GM12878 (cell line): ENCODE data around the gene COL1A1. TPM values are rescaled to one million over a fixed set of nuclear protein-coding genes. Genes with fewer than 3 reads are reported as not detected.
A peak's percentile ranks its signal among the peaks of the same experiment; 100 is the strongest.

Experiments
- ATAC-seq: fragments of 200-7000 bp; cut with Tn5 transposase; 3 replicates; pipeline ENCODE4 v1.9.1; 2020; ENCODE audit warnings: mild to moderate bottlenecking, moderate library complexity
- BruUV-seq: library from RNA; stranded (reverse); fragments of 400-500 nt; replicated peaks from 2 replicates; lab custom pipeline; 2021; lab: Mats Ljungman, UMichigan
- CTCF ChIA-PET: fragments of 300-600 bp; sonication (Branson Sonifier 250); formaldehyde crosslinking; extraction: SDS; loops from one replicate; lab custom pipeline; 2021; ENCODE audit warnings: inconsistent platforms; lab: Yijun Ruan, JAX
- POLR2A ChIA-PET: fragments of 350-600 bp; formaldehyde crosslinking; extraction: SDS; loops from one replicate; lab custom pipeline; 2021; ENCODE audit warnings: inconsistent platforms; lab: Charles Lee
- RAD21 ChIA-PET: fragments of 300-600 bp; sonication (Branson Sonifier 250); formaldehyde crosslinking; loops from one replicate; lab custom pipeline; 2023; ENCODE audit warnings: antibody characterized with exemption; ENCODE audit not compliant: unreplicated experiment; lab: Charles Lee
- SMC1A ChIA-PET: fragments of 300-600 bp; sonication (Branson Sonifier 250); formaldehyde crosslinking; loops from one replicate; lab custom pipeline; 2023; ENCODE audit not compliant: unreplicated experiment, uncharacterized antibody; lab: Charles Lee
- DNase-seq: peaks from one replicate; pipeline ENCODE4 v3.0.0-alpha.2; 2011; ENCODE audit warnings: low read depth, low spot score
- FAIRE-seq: peaks from 3 replicates; lab custom pipeline; 2011; peaks lifted over from hg19 to GRCh38; lab: Jason Lieb, UNC
- H2AFZ ChIP-seq: 2 replicates; pipeline ENCODE4 v1.6.0; 2011; ENCODE audit warnings: low read depth, low read length, control low read depth; ENCODE audit not compliant: control insufficient read depth
- H3K27ac ChIP-seq: 2 replicates; pipeline ENCODE4 v1.5.1; 2011; ENCODE audit warnings: control low read depth; ENCODE audit not compliant: control insufficient read depth, insufficient read depth
- H3K27me3 ChIP-seq, 2 experiments: replicated peaks in 1 of 2; 2 replicates each; pipeline versions ENCODE4 v1.6.0 to v1.6.1; 2011; ENCODE audit warnings: low read length in 1 of 2; ENCODE audit not compliant: control insufficient read depth in 2 of 2, insufficient read depth in 2 of 2
- H3K36me3 ChIP-seq, 2 experiments: 2 replicates each; pipeline ENCODE4 v1.5.1; 2011; ENCODE audit warnings: low read length in 1 of 2; ENCODE audit not compliant: control insufficient read depth in 2 of 2, insufficient read depth in 2 of 2
- H3K4me1 ChIP-seq: 2 replicates; pipeline ENCODE4 v1.6.1; 2011; ENCODE audit warnings: mild to moderate bottlenecking, low read length, moderate library complexity, mixed read lengths; ENCODE audit not compliant: control insufficient read depth, insufficient read depth
- H3K4me2 ChIP-seq: 2 replicates; pipeline ENCODE4 v1.6.0; 2011; ENCODE audit warnings: control low read depth; ENCODE audit not compliant: control insufficient read depth, insufficient read depth
- H3K4me3 ChIP-seq: fragments of 200-600 bp; sonication (generic); 2 replicates; pipeline ENCODE4 v1.5.1; 2016
- H3K79me2 ChIP-seq: 2 replicates; pipeline ENCODE4 v1.6.0; 2011; ENCODE audit warnings: low read length; ENCODE audit not compliant: control insufficient read depth, insufficient read depth
- H3K9ac ChIP-seq: 2 replicates; pipeline ENCODE4 v1.8.0; 2011; ENCODE audit warnings: low read length, control low read depth, mixed read lengths; ENCODE audit not compliant: control insufficient read depth, insufficient read depth
- H3K9me3 ChIP-seq: replicated peaks from 3 replicates; pipeline ENCODE4 v1.5.1; 2011; ENCODE audit warnings: mild to moderate bottlenecking, low read length; ENCODE audit not compliant: control insufficient read depth, insufficient read depth
- H4K20me1 ChIP-seq: 2 replicates; pipeline ENCODE4 v1.6.0; 2011; ENCODE audit not compliant: control insufficient read depth, insufficient read depth
- ATF2 ChIP-seq: IDR thresholded peaks from 2 replicates; pipeline ENCODE4 v1.6.1; 2012; ENCODE audit warnings: low read length, inconsistent platforms
- ATF7 ChIP-seq: fragments of 450-650 bp; IDR thresholded peaks from 2 replicates; pipeline ENCODE4 v1.6.1; 2016; ENCODE audit warnings: low read depth, mild to moderate bottlenecking
- HDAC2 ChIP-seq: fragments of 200-600 bp; sonication (generic); IDR thresholded peaks from 2 replicates; pipeline ENCODE4 v1.6.1; 2017
- IKZF1 ChIP-seq: fragments of 450-650 bp; conservative IDR thresholded peaks from 2 replicates; pipeline ENCODE4 v1.6.1; 2017; ENCODE audit warnings: antibody characterized with exemption, mild to moderate bottlenecking
- KDM1A ChIP-seq: fragments of 200-600 bp; sonication (generic); IDR thresholded peaks from 2 replicates; pipeline ENCODE4 v1.6.1; 2016; ENCODE audit warnings: borderline replicate concordance
- MAX ChIP-seq: IDR thresholded peaks from 2 replicates; pipeline ENCODE4 v1.6.1; 2012; ENCODE audit warnings: low read depth, low read length, improper control_type of control experiment
- PAX5 ChIP-seq: IDR thresholded peaks from 2 replicates; pipeline ENCODE4 v1.6.1; 2011; ENCODE audit warnings: low read depth, low read length, borderline replicate concordance
- PML ChIP-seq: IDR thresholded peaks from 2 replicates; pipeline ENCODE4 v1.6.1; 2012; ENCODE audit warnings: low read length, inconsistent platforms
- RAD21 ChIP-seq: IDR thresholded peaks from 2 replicates; pipeline ENCODE4 v1.6.1; 2011; ENCODE audit warnings: mild to moderate bottlenecking, low read depth, low read length, moderate library complexity; ENCODE audit not compliant: insufficient read depth
- SIN3A ChIP-seq: IDR thresholded peaks from 2 replicates; pipeline ENCODE4 v1.6.1; 2012; ENCODE audit warnings: low read depth, low read length, improper control_type of control experiment
- SMC3 ChIP-seq: IDR thresholded peaks from 2 replicates; pipeline ENCODE4 v1.6.1; 2011; ENCODE audit warnings: low read length, improper control_type of control experiment, borderline replicate concordance
- TBL1XR1 ChIP-seq: IDR thresholded peaks from 2 replicates; pipeline ENCODE4 v1.6.1; 2012; ENCODE audit warnings: low read depth, low read length, improper control_type of control experiment
- TCF12 ChIP-seq: IDR thresholded peaks from 2 replicates; pipeline ENCODE4 v1.6.1; 2011; ENCODE audit warnings: low read depth, mild to moderate bottlenecking, low read length
- YBX1 ChIP-seq: fragments of 450-650 bp; IDR thresholded peaks from 2 replicates; pipeline ENCODE4 v1.6.1; 2016; ENCODE audit warnings: antibody characterized with exemption
- YY1 ChIP-seq: IDR thresholded peaks from 2 replicates; pipeline ENCODE4 v1.6.1; 2011; ENCODE audit warnings: low read depth, mild to moderate bottlenecking, low read length
- ZSCAN29 ChIP-seq: fragments of 450-650 bp; IDR thresholded peaks from 2 replicates; pipeline ENCODE4 v1.6.1; 2017; ENCODE audit warnings: mild to moderate bottlenecking, moderate library complexity
- WGBS: methylation state at CpG from one replicate; pipeline ENCODE4 v1.1.6; 2016; ENCODE audit warnings: low lambda C conversion rate; ENCODE audit not compliant: insufficient replicate concordance, insufficient coverage; ENCODE audit errors: missing lambda C conversion rate; 5-methylcytosine and 5-hydroxymethylcytosine counted together
- in situ Hi-C: fragments of 300-500 bp; cut with MboI; formaldehyde crosslinking; loops from 9 replicates; pipeline ENCODE4 v1.14.3; 2018; ENCODE audit warnings: mixed read lengths
- intact Hi-C: fragments of 100-400 bp; cut with micrococcal nuclease; formaldehyde crosslinking; loops from one replicate; pipeline ENCODE4 v1.14.2; 2022; ENCODE audit not compliant: unreplicated experiment
- polyA plus RNA-seq, 11 experiments: library from polyadenylated mRNA; depleted of rRNA in 4 of 11; unstranded in 6 of 11; stranded (reverse) in 5 of 11; fragments of >200 nt; fragmentation: Nextera tagmentation in 4 of 11; fragmentation: Illumina TruSeq in 1 of 11; extraction: Ambion mirVana in 4 of 11; extraction: Trizol in 1 of 11; gene quantifications; 1 replicate in 1 of 11; 2 replicates in 10 of 11; pipeline versions ENCODE4 v1.2.1 to v1.2.3, GENCODE V29; 2011 to 2016; ENCODE audit warnings: inconsistent platforms in 2 of 11, missing spikeins in 2 of 11, low read depth in 1 of 11
- total RNA-seq, 4 experiments: library from RNA; depleted of rRNA in 3 of 4; stranded (reverse); fragments of >200 nt in 3 of 4; fragmentation: Illumina TruSeq in 1 of 4; extraction: Trizol in 1 of 4; gene quantifications; 2 replicates each; pipeline versions ENCODE4 v1.2.1 to v1.2.3, GENCODE V29; 2013 to 2021
- TF ChIP-seq, protein P1 (sequence below): IDR thresholded peaks from 2 replicates; pipeline ENCODE4 v1.6.1; 2012; ENCODE audit warnings: improper control_type of control experiment, low read depth, low read length; ENCODE audit not compliant: insufficient replicate concordance

COL1A1 gene
- total and polyA plus RNA-seq, 10 of the 15 experiments (the other 5 are each of a cell fraction or from before 2014, with no cell fraction given), result 0.18 to 7.7 (median 2.3) TPM

- H3K4me3 ChIP-seq, result no peak overlapping the region
- no peak for DNase-seq
- no peaks in the 10 kb centered on the region for H4K20me1 ChIP-seq
- FAIRE-seq, result no peak
- in situ Hi-C loops, result no loop called here
- ChIA-PET CTCF (interaction anchor here (0.7 to 17.0 kb wide), 19 partner anchors 9 to 220 kb away, joined by 3 to 514 read pairs (median 4); partner anchors contain the start of gene TMEM92), SMC1A (interaction anchor here (0.6 to 2.6 kb wide), 11 partner anchors 8 to 180 kb away, joined by 3 to 17 read pairs (median 3); no protein-coding TSS in a partner anchor), POLR2A (no interaction called here), RAD21 (interaction anchor here (0.7 to 2.4 kb wide), 8 partner anchors 9 to 114 kb away, joined by 3 to 16 read pairs (median 4); no protein-coding TSS in a partner anchor)
- H3K4me2 ChIP-seq, result no peak overlapping the region
- peak; percentile 96 for ATAC-seq
- no peaks in the 10 kb centered on the region for H3K79me2 ChIP-seq
- peak overlapping the region; percentile 39 for H2AFZ ChIP-seq
- no peak overlapping the region for H3K9ac ChIP-seq
- no peaks in the 10 kb centered on the region; a peak in 1 of 4 replicates for H3K36me3 ChIP-seq
- 18% methylated on average over 22 of the region's 22 CpGs for WGBS
- intact Hi-C loops, result no loop called here
- no peaks in the 10 kb centered on the region for H3K27me3 ChIP-seq
- no peaks in the 10 kb centered on the region for H3K9me3 ChIP-seq
- H3K27ac ChIP-seq, result no peak overlapping the region
- no TSS peak for BruUV-seq
- peaks cover 4% of the 10 kb centered on the region for H3K4me1 ChIP-seq
- TF ChIP-seq, protein P1, sequence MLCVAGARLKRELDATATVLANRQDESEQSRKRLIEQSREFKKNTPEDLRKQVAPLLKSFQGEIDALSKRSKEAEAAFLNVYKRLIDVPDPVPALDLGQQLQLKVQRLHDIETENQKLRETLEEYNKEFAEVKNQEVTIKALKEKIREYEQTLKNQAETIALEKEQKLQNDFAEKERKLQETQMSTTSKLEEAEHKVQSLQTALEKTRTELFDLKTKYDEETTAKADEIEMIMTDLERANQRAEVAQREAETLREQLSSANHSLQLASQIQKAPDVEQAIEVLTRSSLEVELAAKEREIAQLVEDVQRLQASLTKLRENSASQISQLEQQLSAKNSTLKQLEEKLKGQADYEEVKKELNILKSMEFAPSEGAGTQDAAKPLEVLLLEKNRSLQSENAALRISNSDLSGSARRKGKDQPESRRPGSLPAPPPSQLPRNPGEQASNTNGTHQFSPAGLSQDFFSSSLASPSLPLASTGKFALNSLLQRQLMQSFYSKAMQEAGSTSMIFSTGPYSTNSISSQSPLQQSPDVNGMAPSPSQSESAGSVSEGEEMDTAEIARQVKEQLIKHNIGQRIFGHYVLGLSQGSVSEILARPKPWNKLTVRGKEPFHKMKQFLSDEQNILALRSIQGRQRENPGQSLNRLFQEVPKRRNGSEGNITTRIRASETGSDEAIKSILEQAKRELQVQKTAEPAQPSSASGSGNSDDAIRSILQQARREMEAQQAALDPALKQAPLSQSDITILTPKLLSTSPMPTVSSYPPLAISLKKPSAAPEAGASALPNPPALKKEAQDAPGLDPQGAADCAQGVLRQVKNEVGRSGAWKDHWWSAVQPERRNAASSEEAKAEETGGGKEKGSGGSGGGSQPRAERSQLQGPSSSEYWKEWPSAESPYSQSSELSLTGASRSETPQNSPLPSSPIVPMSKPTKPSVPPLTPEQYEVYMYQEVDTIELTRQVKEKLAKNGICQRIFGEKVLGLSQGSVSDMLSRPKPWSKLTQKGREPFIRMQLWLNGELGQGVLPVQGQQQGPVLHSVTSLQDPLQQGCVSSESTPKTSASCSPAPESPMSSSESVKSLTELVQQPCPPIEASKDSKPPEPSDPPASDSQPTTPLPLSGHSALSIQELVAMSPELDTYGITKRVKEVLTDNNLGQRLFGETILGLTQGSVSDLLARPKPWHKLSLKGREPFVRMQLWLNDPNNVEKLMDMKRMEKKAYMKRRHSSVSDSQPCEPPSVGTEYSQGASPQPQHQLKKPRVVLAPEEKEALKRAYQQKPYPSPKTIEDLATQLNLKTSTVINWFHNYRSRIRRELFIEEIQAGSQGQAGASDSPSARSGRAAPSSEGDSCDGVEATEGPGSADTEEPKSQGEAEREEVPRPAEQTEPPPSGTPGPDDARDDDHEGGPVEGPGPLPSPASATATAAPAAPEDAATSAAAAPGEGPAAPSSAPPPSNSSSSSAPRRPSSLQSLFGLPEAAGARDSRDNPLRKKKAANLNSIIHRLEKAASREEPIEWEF, result no peak
- TF ChIP-seq PML (no peak), SMC3 (peak; percentile 15; the same call in 1 of the 2 replicates), ZSCAN29 (no peak), YBX1 (no peak), TCF12 (no peak), ATF2 (no peak), ATF7 (no peak), YY1 (0 out of 2 replicates have a peak, but pooled peaks have one; percentile 21), SIN3A (no peak), KDM1A (no peak), PAX5 (no peak), RAD21 (0 out of 2 replicates have a peak, but pooled peaks have one; percentile 38), IKZF1 (0 out of 2 replicates have a peak, but pooled peaks have one; percentile 38), MAX (0 out of 2 replicates have a peak, but pooled peaks have one; percentile 30), TBL1XR1 (no peak), HDAC2 (no peak)
Observed at GRCh38 chr17:50177983-50178834, 23.2 kb downstream of the COL1A1 start.
